Keratinocyte (primary cell): ENCODE measurements around the gene CCM2. TPM values are rescaled to one million over a fixed set of nuclear protein-coding genes. Genes with fewer than 3 reads are reported as not detected.

Source experiments
- DNase-seq: peaks from one replicate; pipeline ENCODE4 v3.0.0-alpha.2; 2011; ENCODE audit warnings: low read depth, missing footprints, low spot score
- FAIRE-seq: peaks from 2 replicates; lab custom pipeline; 2011; peaks lifted over from hg19 to GRCh38; lab: Jason Lieb, UNC
- H2AFZ ChIP-seq: 2 replicates; pipeline ENCODE4 v1.6.0; 2012; ENCODE audit warnings: low read length, control low read depth, inconsistent platforms; ENCODE audit not compliant: control insufficient read depth
- H3K27ac ChIP-seq: 2 replicates; pipeline ENCODE4 v1.5.1; 2011; ENCODE audit warnings: low read length; ENCODE audit not compliant: control insufficient read depth, insufficient read depth
- H3K27me3 ChIP-seq: 3 replicates; pipeline ENCODE4 v1.6.0; 2011; ENCODE audit warnings: low read length; ENCODE audit not compliant: control insufficient read depth, insufficient read depth; ENCODE audit errors: extremely low read depth
- H3K36me3 ChIP-seq, 2 experiments: 2 replicates in 1 of 2; 3 replicates in 1 of 2; pipeline ENCODE4 v1.5.1; 2011; ENCODE audit warnings: low read length in 2 of 2, mild to moderate bottlenecking in 1 of 2; ENCODE audit not compliant: control insufficient read depth in 2 of 2, insufficient read depth in 2 of 2; ENCODE audit errors: extremely low read depth in 1 of 2
- H3K4me1 ChIP-seq: 3 replicates; pipeline ENCODE4 v1.5.1; 2011; ENCODE audit warnings: low read length; ENCODE audit not compliant: control insufficient read depth, insufficient read depth; ENCODE audit errors: extremely low read depth
- H3K4me2 ChIP-seq: 3 replicates; pipeline ENCODE4 v1.6.0; 2011; ENCODE audit warnings: low read depth, low read length; ENCODE audit not compliant: control insufficient read depth, insufficient read depth; ENCODE audit errors: extremely low read depth
- H3K4me3 ChIP-seq, 3 experiments: fragments of 200-600 bp in 1 of 3; sonication (generic) in 1 of 3; 2 replicates in 2 of 3; 3 replicates in 1 of 3; pipeline ENCODE4 v1.5.1; 2011 to 2016; ENCODE audit warnings: low read length in 3 of 3, mild to moderate bottlenecking in 3 of 3, control low read depth in 2 of 3, inconsistent platforms in 1 of 3, low read depth in 1 of 3, mixed read lengths in 1 of 3, mixed run types in 1 of 3, moderate library complexity in 1 of 3; ENCODE audit not compliant: control insufficient read depth in 2 of 3, insufficient read depth in 2 of 3; ENCODE audit errors: extremely low read depth in 1 of 3
- H3K79me2 ChIP-seq: 2 replicates; pipeline ENCODE4 v1.6.0; 2012; ENCODE audit warnings: low read length; ENCODE audit not compliant: control insufficient read depth, insufficient read depth
- H3K9ac ChIP-seq: 3 replicates; pipeline ENCODE4 v1.6.0; 2011; ENCODE audit warnings: low read length; ENCODE audit not compliant: control insufficient read depth, insufficient read depth; ENCODE audit errors: extremely low read depth
- H3K9me1 ChIP-seq: 3 replicates; pipeline ENCODE4 v1.6.0; 2011; ENCODE audit warnings: low read length; ENCODE audit not compliant: control insufficient read depth, insufficient read depth; ENCODE audit errors: extremely low read depth
- H3K9me3 ChIP-seq: 2 replicates; pipeline ENCODE4 v1.5.1; 2012; ENCODE audit warnings: low read depth, low read length; ENCODE audit not compliant: control insufficient read depth
- H4K20me1 ChIP-seq: 3 replicates; pipeline ENCODE4 v1.6.0; 2011; ENCODE audit warnings: low read length; ENCODE audit not compliant: control insufficient read depth, insufficient read depth; ENCODE audit errors: extremely low read depth
- CTCF ChIP-seq, 3 experiments: IDR thresholded peaks in 1 of 3; conservative IDR thresholded peaks in 1 of 3; optimal IDR thresholded peaks in 1 of 3; 2 replicates in 2 of 3; 3 replicates in 1 of 3; pipeline versions ENCODE3 to v1.5.1; 2011; ENCODE audit warnings: low read length in 3 of 3, mild to moderate bottlenecking in 3 of 3, moderate library complexity in 2 of 3, control low read depth in 1 of 3, inconsistent platforms in 1 of 3; ENCODE audit not compliant: insufficient read depth in 2 of 3; ENCODE audit errors: extremely low read depth in 1 of 3
- EZH2 ChIP-seq: IDR thresholded peaks from one replicate; pipeline ENCODE4 v1.6.1; 2012; ENCODE audit warnings: inconsistent platforms, mild to moderate bottlenecking, low read length, moderate library complexity
- dilution Hi-C: fragments of 300-500 bp; cut with MboI; formaldehyde crosslinking; loops from one replicate; pipeline ENCODE4 v1.7.0; 2020; ENCODE audit warnings: low sequenced_read_pairs; ENCODE audit not compliant: extremely low pct_ligation_motif_present
- polyA plus RNA-seq, 5 experiments: library from polyadenylated mRNA; depleted of rRNA in 3 of 5; stranded (reverse) in 3 of 5; stranded (forward) in 1 of 5; unstranded in 1 of 5; fragments of >200 nt; gene quantifications; 1 replicate in 1 of 5; 2 replicates in 3 of 5; 3 replicates in 1 of 5; pipeline versions ENCODE4 v1.2.1 to v1.2.3, GENCODE V29; 2011 to 2012; ENCODE audit warnings: missing spikeins in 2 of 5, low read depth in 1 of 5, low replicate concordance in 1 of 5

CCM2 gene
- polyA plus RNA-seq, 1 donor (not counting 4 experiments of a cell fraction or from before 2014, with no cell fraction given): 44.8 TPM

- H2AFZ ChIP-seq: no peak overlapping the region
- H3K27ac ChIP-seq: no peak overlapping the region
- H4K20me1 ChIP-seq: no peaks in the 10 kb centered on the region
- no peak overlapping the region for H3K4me3 ChIP-seq
- H3K4me2 ChIP-seq: no peak overlapping the region
- FAIRE-seq (no peak), DNase-seq (no peak)
- TF ChIP-seq EZH2 (no peak), CTCF (optimal IDR thresholded peaks at IDR 0.05 in 1 of 3, IDR thresholded peaks at IDR 0.05 in 1 of 3, conservative IDR thresholded peaks at IDR 0.05 in 1 of 3; ENCODE audit: extremely low read depth in 1 of 3, insufficient read depth in 2 of 3, low read length in 3 of 3) (peak in 1 of 3 experiments; percentile 5)
- no peaks in the 10 kb centered on the region for H3K9me3 ChIP-seq
- no peaks in the 10 kb centered on the region for H3K9me1 ChIP-seq
- dilution Hi-C loops: no loop called here
- H3K36me3 ChIP-seq: peaks cover 4 to 15% of the 10 kb centered on the region in 2 experiments
- H3K4me1 ChIP-seq: peaks cover 2% of the 10 kb centered on the region
- no peaks in the 10 kb centered on the region for H3K27me3 ChIP-seq
- H3K79me2 ChIP-seq: no peaks in the 10 kb centered on the region
- no peak overlapping the region for H3K9ac ChIP-seq
Measured at GRCh38 chr7:45080265-45080957, 80.4 kb downstream of the CCM2 start.

DNA sequence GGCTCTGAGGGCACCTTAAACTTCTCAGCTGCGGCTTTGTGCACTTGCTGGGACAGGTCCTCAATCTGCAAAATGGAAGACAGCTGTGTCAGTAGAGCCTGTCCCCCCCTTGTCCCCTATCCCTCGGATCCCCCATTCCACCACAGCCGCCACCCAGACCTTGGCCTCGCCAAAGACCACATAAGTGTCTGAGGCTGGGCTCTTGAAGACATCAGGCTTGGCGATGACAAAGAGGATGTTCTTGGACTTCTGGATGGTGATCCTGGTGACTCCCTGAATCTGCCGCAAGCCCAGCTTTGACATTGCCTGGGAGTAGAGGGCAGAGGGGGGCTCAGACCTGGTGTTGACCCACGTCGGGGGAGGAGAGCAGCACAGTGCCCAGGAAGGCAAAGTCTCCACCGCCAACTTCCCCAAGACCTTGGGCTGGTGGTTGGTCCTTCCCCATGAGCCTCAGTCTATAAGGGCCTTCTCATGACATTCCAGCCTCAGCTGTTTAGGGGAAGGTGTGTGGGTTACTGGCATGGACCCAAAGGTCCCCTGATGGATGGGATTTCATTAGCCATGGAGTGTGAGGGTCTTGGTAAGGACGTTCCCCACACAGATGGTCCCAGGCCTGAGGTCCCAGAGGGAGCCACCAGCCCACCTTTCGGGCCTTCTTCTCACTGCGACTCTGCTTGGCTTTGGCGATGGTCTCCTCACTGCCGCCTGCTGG, 81.1 kb downstream of the CCM2 start:
- Histone ChIP-seq H3K27me3 (no peaks in the 10 kb centered on the region), H3K4me2 (no peak overlapping the region), H3K27ac (no peak overlapping the region), H3K79me2 (no peaks in the 10 kb centered on the region), H3K9me3 (no peaks in the 10 kb centered on the region), H3K9ac (no peak overlapping the region), H3K36me3 (peaks cover 0 to 8% of the 10 kb centered on the region in 2 experiments), H3K4me1 (peaks cover 2% of the 10 kb centered on the region), H3K9me1 (no peaks in the 10 kb centered on the region), H4K20me1 (no peaks in the 10 kb centered on the region), H2AFZ (no peak overlapping the region), H3K4me3 (no peak overlapping the region)
- no peak for DNase-seq
- dilution Hi-C loops: no loop called here
- no peak for TF ChIP-seq EZH2
- TF ChIP-seq CTCF (optimal IDR thresholded peaks at IDR 0.05 in 1 of 3, IDR thresholded peaks at IDR 0.05 in 1 of 3, conservative IDR thresholded peaks at IDR 0.05 in 1 of 3; ENCODE audit: extremely low read depth in 1 of 3, insufficient read depth in 2 of 3, low read length in 3 of 3): no peak
- FAIRE-seq: no peak
